TTC549 (cell line): ENCODE data around the gene LMCD1.
"Not testable (repeated sequence)": the region's sequence is repeated elsewhere in the genome, so short reads cannot be mapped to it uniquely, and the experiment has no call there.

Source experiments
- FAIRE-seq: peaks from 2 replicates; lab custom pipeline; 2012; peaks lifted over from hg19 to GRCh38; lab: Jason Lieb, UNC

LMCD1 gene

DNA sequence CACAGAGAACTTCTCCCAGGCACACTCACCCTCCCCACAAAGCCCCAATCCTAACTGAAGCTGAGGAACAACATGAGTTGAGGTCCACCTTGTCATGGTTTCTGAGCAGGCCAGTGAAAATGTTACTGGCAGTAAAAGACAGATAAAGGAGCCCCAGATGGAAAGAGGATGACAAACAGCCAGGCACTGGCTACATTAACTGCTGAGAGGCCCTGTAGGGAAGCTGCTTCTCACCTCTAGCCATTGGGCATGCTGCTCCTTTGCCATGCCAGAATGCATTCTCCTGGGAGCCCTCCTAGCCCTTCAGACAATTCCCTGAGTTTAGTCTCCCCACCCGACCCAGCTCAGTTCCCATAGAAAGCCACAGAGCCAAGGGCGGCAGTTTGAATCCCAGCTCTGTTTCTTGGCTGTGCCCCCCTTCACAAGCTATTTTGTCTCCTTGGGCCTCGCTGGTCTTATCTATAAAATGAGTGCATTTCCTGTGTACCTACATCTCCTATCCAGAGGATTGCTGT, 60.5 kb downstream of the LMCD1 start:
- no peak for FAIRE-seq

DNA sequence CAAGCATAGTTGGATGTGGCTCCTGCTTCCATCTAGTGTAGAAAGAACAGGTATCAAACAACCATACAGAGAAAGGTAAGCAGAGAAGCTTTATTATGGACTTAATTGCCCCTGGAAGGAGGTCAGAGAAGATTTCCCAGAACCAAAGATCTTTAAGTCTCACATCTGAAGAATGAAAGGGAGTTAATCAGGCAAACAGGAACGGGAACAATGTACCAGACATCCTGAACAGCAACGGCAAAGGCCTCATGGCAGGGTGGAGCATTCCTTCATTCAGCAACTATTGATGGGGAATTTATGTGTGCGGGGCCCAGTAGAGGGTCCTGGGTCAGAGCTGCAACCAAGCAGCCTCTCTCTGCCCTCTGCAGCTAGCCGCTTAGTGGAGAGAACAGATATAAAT, 61.5 kb downstream of the LMCD1 start:
- no peak for FAIRE-seq

GRCh38 chr3:8563597-8563996, 62.0 kb downstream of the LMCD1 start:
- FAIRE-seq: no peak

DNA sequence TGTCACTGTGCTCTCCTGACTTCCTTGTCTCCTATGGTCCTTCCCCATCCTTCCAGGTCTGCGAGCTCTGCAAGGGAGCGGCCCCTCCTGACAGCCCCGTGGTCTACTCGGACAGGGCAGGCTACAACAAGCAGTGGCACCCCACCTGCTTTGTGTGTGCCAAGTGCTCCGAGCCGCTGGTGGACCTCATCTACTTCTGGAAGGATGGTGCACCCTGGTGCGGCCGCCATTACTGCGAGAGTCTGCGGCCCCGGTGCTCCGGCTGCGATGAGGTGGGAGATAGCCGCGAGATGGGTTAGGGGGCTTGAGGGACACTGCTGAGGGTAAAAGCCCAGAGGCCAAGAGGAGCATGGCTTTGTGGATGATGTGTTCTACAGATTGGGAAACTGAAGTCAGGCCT, 63.8 kb downstream of the LMCD1 start:
- FAIRE-seq: no peak

DNA sequence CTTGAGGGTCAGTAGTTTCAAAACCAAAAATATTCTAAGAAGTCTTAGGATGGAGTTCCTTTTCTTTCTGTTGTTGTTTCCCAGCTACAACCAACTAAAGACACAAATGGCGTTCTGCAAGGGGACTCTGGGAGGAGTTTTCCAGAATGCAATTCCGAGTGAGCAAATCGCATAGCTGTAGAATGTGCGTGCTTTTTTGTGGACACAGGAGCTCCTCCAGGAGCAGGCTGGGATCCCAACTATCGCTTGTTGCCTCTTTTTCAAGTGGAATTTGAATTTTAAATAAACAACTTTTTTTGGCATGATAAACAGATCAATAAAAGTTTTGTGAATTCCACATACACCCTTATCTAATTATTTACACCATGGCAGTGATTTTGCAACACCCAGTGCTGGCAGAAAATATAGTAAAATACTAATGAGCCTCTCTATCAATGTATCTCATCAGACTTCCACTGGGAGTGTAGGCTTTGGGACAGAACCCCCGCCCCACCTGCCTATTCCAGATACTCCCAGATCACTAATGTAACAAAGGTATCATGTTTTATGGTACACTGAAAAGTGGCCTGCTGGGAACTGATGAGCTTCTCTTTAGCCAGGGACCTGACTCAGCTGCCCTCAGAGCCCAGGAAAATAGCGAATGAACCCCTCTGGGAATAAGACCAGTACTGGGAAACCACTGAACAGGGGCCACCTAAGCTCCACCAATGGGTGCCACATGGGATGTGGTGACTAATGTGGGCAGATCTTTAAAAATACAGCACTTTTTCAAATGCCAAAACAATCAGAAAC, 66.4 kb downstream of the LMCD1 start:
- FAIRE-seq: no peak

- no peak for FAIRE-seq
Observed at GRCh38 chr3:8571256-8571655, 69.6 kb downstream of the LMCD1 start.

DNA sequence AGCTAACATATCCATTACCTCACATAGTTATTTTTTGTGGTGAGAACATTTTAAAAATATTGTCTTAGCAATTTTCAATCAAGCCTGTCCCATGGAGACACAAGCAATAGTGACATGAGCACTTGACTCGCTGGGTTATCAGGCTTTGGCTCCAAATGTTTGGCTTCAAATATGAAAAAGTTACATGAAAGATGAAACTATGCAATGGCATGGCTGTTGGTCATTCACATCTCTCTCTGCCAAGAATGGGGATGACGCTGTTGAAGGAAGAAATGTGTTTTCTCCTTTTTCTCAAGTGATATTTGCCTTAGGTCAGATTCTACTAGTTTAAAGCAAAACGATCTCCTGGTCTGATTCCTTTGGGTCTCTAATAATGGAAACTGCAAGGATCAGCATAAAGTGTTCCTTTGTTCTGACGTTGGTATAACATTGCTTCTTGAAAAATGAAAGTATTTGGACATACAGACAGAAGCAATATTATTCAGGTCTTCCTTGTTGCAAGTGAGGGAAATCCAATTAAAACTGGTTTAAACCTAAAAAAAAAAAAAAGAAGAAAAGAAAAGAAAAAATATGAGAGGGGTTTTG, 71.8 kb downstream of the LMCD1 start:
- FAIRE-seq: no peak

DNA sequence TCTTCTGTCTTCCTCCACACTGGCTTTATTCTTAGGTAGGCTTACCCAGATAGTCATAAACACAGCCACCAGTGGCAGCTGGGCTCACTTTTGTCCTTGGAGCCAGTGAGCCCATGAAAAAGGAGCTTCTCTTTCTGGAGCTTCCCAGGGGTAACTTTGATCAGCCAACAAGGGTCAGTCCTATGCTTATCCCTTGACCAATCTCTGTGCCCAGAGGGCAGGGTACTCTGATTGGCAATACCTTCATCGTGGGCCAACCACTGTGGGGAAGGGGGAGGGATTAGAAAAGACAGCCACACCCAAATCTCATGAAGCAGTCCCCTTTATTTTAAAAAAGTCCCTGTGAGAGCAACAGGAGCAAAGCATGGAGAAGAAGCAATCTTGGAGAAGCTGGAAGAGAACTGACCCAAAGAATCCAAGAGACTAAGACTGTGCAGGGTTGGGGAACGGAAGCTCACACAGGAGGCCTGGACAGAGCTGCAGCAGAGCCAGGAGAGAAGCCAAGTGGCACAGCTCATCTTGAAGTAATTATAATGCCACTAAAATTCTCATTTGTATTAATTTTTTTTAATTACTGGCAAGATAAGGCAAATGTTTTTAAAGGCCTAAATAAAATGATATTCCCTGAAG, 72.5 kb downstream of the LMCD1 start:
- FAIRE-seq: no peak

DNA sequence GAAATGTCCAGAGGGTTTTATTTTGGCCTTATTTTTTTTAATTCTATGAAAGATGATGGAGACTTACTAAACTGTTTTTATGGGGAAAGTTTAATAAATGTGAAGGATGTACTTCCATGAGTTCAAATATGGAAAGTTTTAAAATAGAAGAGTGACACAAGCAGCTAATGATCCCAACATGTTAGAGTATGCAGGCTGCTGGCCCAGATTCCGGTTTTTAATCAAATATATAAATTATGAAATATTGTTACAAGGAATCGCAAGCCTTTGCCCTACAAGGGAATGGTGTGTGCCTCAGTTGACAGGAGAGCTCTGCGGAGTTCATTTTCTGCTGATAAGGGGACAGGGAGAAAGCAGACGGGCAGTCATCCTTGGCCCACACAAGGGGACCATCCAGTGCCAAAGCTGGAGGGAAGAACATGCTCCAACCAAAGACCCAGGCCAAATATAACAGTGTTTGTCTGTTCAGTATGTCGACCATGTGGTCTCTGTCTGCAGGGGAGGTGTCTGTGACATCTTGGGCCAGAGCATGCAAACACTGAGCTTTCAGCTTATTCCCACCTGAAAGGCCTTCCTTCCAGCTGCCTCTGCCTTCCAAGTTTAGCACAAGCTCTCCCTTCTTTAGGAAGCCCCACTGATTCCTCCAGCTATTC, 73.2 kb downstream of the LMCD1 start:
- FAIRE-seq: no peak

DNA sequence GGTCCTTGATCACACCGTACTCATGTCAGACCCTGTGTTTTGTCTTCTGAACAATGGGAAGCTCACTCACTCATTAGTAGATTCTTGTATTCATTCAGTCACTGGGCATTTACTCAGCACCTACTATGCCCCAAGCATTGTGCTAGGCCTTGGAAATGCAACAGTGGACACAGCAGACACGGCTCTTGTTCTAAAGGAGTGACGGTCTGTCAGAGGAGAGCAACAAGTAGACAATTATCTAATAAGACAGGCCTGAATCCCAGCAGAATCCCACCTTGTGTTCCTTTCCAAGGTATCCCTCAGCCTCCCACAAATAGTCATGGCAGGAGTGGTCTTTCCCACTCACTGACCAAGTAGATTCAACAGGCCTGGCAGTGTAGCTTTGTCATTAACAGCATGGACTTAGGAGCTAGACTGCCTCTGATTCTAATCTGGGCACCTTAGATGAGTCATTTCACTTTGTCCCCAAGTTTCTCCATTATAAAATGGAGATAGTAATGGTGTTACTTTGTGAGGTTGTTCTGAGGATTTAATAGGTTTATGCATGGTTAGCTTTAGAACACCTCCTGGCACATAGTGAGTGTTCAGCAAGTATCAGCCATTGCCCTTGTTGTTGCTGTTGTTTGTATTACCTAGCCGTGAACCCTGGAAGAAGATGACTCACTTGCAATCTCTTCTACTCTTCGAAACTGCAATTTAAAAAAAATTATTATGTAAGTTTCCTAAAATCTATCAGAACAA, 73.9 kb downstream of the LMCD1 start:
- FAIRE-seq: no peak

DNA sequence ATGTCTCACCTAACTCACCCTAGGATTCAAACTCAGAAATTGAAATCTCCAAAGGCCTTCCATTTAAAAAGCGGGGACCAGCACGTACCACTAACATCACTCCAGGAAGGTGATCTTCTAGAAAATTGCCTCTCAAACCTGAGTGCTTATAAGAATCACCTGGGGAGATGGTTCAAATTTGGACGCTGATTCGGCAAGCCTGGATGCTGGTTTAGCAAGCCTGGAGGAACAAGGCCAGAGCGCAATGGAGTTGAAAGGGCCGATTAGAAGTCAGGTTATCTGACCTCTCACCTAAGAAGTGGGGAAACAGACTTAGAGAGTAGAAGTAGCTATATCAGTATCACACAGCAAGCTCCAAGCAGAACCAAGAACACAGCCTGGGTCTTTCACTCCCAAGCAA, 74.8 kb downstream of the LMCD1 start:
- FAIRE-seq: no peak

GRCh38 chr3:8576841-8577571, 75.4 kb downstream of the LMCD1 start:
- FAIRE-seq: no peak

- no peak for FAIRE-seq
Observed at GRCh38 chr3:8578282-8578681, 76.7 kb downstream of the LMCD1 start.

- no peak for FAIRE-seq
Observed at GRCh38 chr3:8579096-8579495, 77.5 kb downstream of the LMCD1 start.

DNA sequence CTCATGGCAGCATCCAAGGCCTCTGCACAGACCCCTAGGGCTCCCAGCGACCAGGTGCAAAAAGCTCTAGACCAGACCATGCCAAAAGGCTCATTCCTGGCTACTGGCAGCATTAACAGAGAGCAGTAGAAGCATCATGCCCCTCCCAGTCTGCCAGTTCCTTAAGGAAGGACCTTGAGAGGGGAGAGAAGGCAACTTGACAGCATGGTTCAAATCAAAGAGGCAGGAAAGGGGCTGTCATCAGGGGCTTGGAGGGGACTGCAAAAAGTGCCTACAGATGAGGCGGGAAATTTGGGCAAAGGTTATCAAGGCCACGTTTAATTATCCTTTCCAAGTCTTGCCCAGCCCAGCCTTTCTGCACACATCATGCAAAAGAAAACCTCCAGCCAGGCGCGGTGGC, 78.3 kb downstream of the LMCD1 start:
- no peak for FAIRE-seq

- FAIRE-seq: not testable (repeated sequence)
Observed at GRCh38 chr3:8580434-8580833, 78.8 kb downstream of the LMCD1 start.

- FAIRE-seq: no peak
Observed at GRCh38 chr3:8581373-8581772, 79.8 kb downstream of the LMCD1 start.

DNA sequence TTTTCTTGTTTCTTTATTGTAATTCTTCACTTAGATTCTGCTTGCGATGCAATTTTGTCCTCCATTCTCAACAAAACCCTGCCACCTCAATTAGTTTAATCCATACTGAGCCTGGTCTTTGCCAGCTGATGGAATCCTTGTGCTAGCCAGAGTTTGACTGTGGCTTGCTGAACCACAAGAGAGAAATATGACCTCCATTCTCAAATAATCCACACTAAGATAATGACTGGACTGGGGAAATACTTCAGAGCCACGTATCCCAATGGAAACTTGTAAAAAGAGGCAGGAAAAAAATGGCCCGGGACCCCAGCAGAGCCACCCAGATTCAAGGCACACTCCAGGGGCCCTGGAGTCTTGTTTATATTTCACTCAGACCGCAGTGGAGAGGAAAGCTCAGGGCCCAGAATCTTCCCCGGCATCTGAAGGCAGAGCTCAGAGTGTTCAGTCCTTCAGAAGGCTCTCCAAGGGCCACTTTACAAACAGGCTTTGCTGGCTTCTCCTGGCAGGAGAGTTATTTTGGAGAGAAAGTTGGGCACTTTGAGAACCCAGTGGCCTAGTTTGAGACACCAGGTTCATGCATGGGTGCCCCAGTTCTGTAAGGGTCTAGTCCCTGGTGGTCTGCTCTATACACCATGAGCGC, 80.3 kb downstream of the LMCD1 start:
- FAIRE-seq: no peak

GRCh38 chr3:8584661-8585060, 83.0 kb downstream of the LMCD1 start:
- FAIRE-seq: no peak

DNA sequence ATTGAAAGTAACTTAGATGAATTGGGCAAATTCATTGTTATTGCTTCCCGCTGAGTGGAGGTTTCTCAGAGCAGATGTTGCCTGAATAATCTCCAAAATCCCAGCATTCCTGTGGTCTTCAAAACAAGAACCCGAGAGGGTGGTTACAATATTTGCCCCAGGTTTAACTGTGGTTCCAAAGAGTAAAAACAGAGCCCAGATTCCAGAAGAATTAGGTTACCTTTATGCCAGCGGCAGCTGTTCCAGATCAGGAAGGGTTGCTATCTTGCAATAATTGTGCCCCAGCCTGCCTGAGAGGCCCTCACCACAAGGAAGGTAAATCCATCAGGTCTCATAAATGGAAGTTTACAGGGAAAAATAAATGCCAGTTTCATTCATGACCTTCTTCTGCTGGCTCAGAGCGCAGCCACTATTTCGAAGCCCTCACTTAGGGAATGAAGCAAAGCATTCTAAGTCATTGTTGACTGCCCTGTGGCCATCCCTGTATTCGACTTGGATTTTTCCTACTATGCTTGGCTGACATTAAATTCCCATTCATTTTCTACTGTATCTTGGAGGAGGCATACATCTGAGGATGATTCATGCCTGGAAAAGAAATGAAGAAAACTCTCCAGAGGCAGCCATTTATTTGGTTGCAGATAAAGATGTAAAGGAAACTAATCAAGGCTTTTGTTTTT, 88.4 kb downstream of the LMCD1 start:
- no peak for FAIRE-seq
